ENCODE data around the gene ARL5C.

DNA sequence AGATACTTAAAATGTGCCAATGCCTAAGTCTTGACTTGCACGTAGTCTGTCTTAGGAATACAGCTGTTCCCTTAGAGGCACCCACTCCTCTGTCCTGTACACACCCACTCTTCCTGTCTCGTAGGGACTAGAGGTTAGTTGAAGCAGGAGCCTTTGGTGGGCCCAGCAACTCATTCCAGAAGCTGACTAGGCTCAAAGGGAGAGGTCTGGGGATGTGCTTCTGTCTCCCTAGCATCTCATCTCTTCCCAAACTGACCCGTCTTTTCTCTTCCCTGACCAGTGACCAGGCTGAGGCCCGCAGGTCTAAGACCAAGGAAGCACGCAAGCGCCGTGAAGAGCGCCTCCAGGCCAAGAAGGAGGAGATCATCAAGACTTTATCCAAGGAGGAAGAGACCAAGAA is 38.3 kb upstream of the ARL5C start:
- no peak for TF ChIP-seq GATA2 (IDR thresholded peaks at IDR 0.05; ENCODE audit: low read depth, low read length)
- TF ChIP-seq GATA3 (IDR thresholded peaks at IDR 0.05; ENCODE audit: low read depth, low read length): no peak

All from SH-SY5Y (cell line).